Measurements from ENCODE around the gene EGR2. TPM values are rescaled to one million over a fixed set of nuclear protein-coding genes. Genes with fewer than 3 reads are reported as not detected.

The EGR2 gene
- polyA plus RNA-seq, 1 of the 3 experiments (the other 2 are of a cell fraction): 0.25 TPM

GRCh38 chr10:62817766-62818425 lies 1.7 kb upstream of the EGR2 start:
- DNase-seq: peak; percentile 94
- 5% methylated on average over 23 of the region's 51 CpGs for WGBS (ENCODE audit: low lambda C conversion rate)
- Histone ChIP-seq H3K27ac (ENCODE audit: low read depth in 2 of 2, low read length in 1 of 2) (no peak overlapping the region), H3K27me3 (ENCODE audit: insufficient read depth) (peaks cover 49% of the 10 kb centered on the region), H3K9me2 (no peaks in the 10 kb centered on the region), H3K9ac (no peak overlapping the region), H3K79me2 (ENCODE audit: insufficient read depth) (no peaks in the 10 kb centered on the region), H3K9me3 (no peaks in the 10 kb centered on the region), H3K36me3 (replicated peaks in 1 of 2; ENCODE audit: control insufficient read depth in 1 of 2, insufficient read depth in 2 of 2, low read length in 1 of 2) (no peaks in the 10 kb centered on the region), H3K4me3 (ENCODE audit: low read depth in 2 of 2, low read length in 1 of 2) (peak overlapping the region; percentile 71 to 73), H3K4me2 (peak overlapping the region; percentile 88), H3F3A (replicated peaks; ENCODE audit: insufficient read depth) (no peaks in the 10 kb centered on the region), H2AFZ (ENCODE audit: low read depth) (peak overlapping the region; percentile 73; the same call in 1 of the 2 replicates), H3K4me1 (ENCODE audit: control insufficient read depth in 1 of 2, insufficient read depth in 2 of 2, low read depth in 1 of 2, low read length in 1 of 2) (peaks cover 12 to 28% of the 10 kb centered on the region in 2 experiments; a peak in 3 of 4 replicates), H4K20me1 (ENCODE audit: insufficient read depth) (no peaks in the 10 kb centered on the region)
- ChIA-PET CTCF (interaction anchor here (0.6 to 4.2 kb wide), 27 partner anchors 8 to 380 kb away, joined by 3 to 42 read pairs (median 5); partner anchors contain the start of gene ADO), POLR2A (no interaction called here)
- TF ChIP-seq MEF2A (IDR thresholded peaks at IDR 0.05; ENCODE audit: borderline replicate concordance, low read depth) (no peak), RFX5 (IDR thresholded peaks at IDR 0.05; ENCODE audit: low read length) (no peak), FOXM1 (IDR thresholded peaks at IDR 0.05; ENCODE audit: low read depth) (no peak), ELF1 (IDR thresholded peaks at IDR 0.05) (no peak), USF2 (IDR thresholded peaks at IDR 0.05; ENCODE audit: borderline replicate concordance, low read depth, low read length) (no peak), TEAD4 (IDR thresholded peaks at IDR 0.05; ENCODE audit: borderline replicate concordance, insufficient read depth) (no peak), MAX (IDR thresholded peaks at IDR 0.05; ENCODE audit: low read depth) (peak; percentile 38; the same call in 1 of the 2 replicates), RCOR1 (IDR thresholded peaks at IDR 0.05; ENCODE audit: low read length) (no peak), NFIC (IDR thresholded peaks at IDR 0.05; ENCODE audit: borderline replicate concordance) (no peak), CTCF (IDR thresholded peaks at IDR 0.05) (peak; percentile 67), NRF1 (IDR thresholded peaks at IDR 0.05; ENCODE audit: low read depth, low read length) (no peak), MXI1 (IDR thresholded peaks at IDR 0.05; ENCODE audit: low read depth, low read length) (no peak), GABPA (IDR thresholded peaks at IDR 0.05; ENCODE audit: low read depth) (no peak), RAD21 (IDR thresholded peaks at IDR 0.05; ENCODE audit: low read length) (peak; percentile 61), TCF12 (IDR thresholded peaks at IDR 0.05) (no peak), USF1 (IDR thresholded peaks at IDR 0.05; ENCODE audit: borderline replicate concordance, low read depth) (no peak), EZH2phosphoT487 (IDR thresholded peaks at IDR 0.05; ENCODE audit: borderline replicate concordance, low read depth) (no peak), SMC3 (IDR thresholded peaks at IDR 0.05; ENCODE audit: low read depth, low read length) (peak; percentile 79), EP300 (IDR thresholded peaks at IDR 0.05; ENCODE audit: borderline replicate concordance in 1 of 2, low read depth in 1 of 2, low read length in 1 of 2) (no peak), FOSL2 (IDR thresholded peaks at IDR 0.05; ENCODE audit: borderline replicate concordance, low read depth) (0 out of 2 replicates have a peak, but pooled peaks have one; percentile 20), CHD2 (IDR thresholded peaks at IDR 0.05; ENCODE audit: low read length, partially characterized antibody) (no peak), TAF1 (IDR thresholded peaks at IDR 0.05; ENCODE audit: borderline replicate concordance, low read depth, low read length) (no peak), ZBTB33 (IDR thresholded peaks at IDR 0.05; ENCODE audit: borderline replicate concordance, low read depth) (no peak)
- TF ChIP-seq, protein P1, sequence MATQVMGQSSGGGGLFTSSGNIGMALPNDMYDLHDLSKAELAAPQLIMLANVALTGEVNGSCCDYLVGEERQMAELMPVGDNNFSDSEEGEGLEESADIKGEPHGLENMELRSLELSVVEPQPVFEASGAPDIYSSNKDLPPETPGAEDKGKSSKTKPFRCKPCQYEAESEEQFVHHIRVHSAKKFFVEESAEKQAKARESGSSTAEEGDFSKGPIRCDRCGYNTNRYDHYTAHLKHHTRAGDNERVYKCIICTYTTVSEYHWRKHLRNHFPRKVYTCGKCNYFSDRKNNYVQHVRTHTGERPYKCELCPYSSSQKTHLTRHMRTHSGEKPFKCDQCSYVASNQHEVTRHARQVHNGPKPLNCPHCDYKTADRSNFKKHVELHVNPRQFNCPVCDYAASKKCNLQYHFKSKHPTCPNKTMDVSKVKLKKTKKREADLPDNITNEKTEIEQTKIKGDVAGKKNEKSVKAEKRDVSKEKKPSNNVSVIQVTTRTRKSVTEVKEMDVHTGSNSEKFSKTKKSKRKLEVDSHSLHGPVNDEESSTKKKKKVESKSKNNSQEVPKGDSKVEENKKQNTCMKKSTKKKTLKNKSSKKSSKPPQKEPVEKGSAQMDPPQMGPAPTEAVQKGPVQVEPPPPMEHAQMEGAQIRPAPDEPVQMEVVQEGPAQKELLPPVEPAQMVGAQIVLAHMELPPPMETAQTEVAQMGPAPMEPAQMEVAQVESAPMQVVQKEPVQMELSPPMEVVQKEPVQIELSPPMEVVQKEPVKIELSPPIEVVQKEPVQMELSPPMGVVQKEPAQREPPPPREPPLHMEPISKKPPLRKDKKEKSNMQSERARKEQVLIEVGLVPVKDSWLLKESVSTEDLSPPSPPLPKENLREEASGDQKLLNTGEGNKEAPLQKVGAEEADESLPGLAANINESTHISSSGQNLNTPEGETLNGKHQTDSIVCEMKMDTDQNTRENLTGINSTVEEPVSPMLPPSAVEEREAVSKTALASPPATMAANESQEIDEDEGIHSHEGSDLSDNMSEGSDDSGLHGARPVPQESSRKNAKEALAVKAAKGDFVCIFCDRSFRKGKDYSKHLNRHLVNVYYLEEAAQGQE (IDR thresholded peaks at IDR 0.05; ENCODE audit: low read depth, low read length): no peak

Measured in SK-N-SH (cell line).